ENCODE data around the gene BPI.
"Not testable (repeated sequence)": the region's sequence is repeated elsewhere in the genome, so short reads cannot be mapped to it uniquely, and the experiment has no call there.

Gene BPI

DNA sequence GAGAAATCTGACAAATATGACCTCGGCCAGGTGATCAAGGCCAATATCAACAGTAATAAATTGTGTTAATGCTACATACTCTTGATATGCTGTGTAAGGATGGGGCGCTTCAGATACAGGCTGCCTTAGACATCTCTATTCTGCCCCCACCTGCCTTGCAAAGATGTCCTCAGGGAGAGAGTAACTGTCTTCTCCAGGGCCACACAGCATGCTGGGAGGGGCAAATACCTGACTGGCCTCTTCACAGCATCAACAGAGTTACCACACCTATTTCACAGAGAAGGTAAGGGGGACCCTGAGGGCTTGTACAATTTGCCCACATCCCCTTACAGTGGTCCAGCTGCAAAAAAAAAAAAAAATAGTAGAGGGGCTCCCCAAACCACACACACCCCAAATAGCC, 26.3 kb upstream of the BPI start:
- H3K4me3 ChIP-seq (ENCODE audit: low read depth, low read length): no peak overlapping the region
- no peak for TF ChIP-seq CTCF (IDR thresholded peaks at IDR 0.05; ENCODE audit: low read depth, low read length)

- no peak overlapping the region for H3K4me3 ChIP-seq (ENCODE audit: low read depth, low read length)
- TF ChIP-seq CTCF (IDR thresholded peaks at IDR 0.05; ENCODE audit: low read depth, low read length): no peak
Observed at GRCh38 chr20:38278131-38278530, 25.8 kb upstream of the BPI start.

DNA sequence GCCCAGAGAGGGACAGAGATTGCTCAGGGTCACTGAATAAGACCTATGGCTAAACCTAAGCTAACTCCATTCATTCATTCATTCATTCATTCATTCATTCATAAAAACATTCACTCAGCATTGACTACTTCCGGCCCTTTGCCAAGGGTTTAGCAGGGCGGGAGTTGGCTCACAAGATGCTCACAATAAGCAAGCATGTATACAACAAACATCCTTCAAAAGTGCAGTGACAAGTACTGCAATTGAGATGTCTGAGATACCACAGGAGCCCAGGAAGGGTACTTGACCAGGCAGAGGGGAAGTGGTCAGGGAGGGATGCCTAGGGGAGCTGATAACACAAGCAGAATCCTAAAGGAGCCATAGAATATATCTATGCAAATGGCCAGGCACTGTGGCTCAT, 25.2 kb upstream of the BPI start:
- no peak for TF ChIP-seq CTCF (IDR thresholded peaks at IDR 0.05; ENCODE audit: low read depth, low read length)
- no peak overlapping the region for H3K4me3 ChIP-seq (ENCODE audit: low read depth, low read length)

- not testable (repeated sequence) for H3K4me3 ChIP-seq (ENCODE audit: low read depth, low read length)
Observed at GRCh38 chr20:38281176-38281915, 22.6 kb upstream of the BPI start.

DNA sequence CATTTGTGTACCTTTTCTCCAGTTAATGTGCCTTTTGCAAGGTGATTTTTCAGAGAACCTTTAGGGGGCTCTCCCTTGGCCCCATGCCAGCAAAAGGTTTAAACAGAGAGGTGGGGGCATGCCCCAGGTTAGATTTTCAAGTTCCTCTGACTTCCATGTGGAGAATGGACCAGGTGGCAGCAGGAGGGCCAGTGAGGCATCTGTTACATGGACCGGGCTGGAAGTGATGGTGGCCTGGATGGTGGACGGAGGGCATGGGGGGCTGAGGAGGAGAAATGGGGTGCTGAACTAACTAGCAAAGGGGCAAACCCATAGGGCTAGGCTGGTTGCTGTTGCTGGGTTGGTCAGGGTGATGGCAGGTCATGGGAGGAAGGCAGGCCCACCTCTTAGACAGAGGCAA, 20.7 kb upstream of the BPI start:
- H3K4me3 ChIP-seq (ENCODE audit: low read depth, low read length): no peak overlapping the region
- no peak for TF ChIP-seq CTCF (IDR thresholded peaks at IDR 0.05; ENCODE audit: low read depth, low read length)

DNA sequence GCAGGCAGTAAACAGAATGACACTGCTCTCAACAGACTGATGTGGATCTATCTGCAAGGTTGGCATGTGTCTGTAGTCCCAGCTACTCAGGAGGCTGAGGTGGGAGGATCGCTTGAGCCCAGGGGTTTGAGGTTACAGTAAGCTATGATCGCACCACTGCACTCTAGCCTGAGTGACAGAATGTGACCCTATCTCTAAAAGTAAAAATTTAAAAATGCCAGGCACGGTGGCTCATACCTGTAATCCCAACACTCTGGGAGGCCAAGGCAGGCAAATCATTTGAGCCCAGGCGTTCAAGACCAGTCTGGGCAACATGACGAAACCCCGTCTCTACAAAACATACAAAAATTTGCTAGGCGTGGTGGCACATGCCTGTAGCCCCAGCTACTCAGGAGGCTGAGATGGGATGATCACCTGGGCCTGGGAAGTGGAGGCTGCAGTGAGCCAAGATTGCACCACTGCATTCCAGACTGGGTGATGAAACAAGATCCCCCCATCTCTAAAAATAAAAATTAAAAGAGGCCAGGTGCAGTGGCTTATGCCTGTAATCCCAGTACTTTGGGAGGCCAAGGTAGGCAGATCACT, 19.8 kb upstream of the BPI start:
- not testable (repeated sequence) for H3K4me3 ChIP-seq (ENCODE audit: low read depth, low read length)

DNA sequence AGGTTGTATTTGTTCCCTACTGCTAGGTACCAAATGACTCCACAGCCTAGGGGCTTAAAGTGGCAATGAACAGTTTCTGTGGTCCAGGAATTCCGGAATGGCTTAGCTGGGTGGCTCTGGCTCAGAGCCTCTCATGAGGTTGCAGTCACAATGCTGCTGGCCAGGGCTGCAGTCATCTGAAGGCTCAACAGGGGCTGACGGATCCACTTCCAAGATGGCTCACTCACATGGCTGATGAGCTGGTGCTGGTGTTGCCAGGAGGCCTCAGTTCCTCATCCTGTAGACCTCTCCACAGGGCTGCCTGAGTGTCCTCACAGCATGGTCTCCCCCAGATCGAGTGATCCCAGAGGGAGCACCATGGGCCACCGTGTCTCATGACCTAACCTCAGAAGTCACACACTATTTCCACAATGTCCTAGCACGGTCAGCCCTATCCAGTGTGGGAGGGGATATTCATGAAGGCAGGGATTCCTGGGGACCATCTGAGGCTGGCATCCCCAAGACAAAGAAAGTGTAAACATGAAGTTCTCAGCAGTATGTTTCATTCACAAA, 19.0 kb upstream of the BPI start:
- no peak overlapping the region for H3K4me3 ChIP-seq (ENCODE audit: low read depth, low read length)
- TF ChIP-seq CTCF (IDR thresholded peaks at IDR 0.05; ENCODE audit: low read depth, low read length): no peak

DNA sequence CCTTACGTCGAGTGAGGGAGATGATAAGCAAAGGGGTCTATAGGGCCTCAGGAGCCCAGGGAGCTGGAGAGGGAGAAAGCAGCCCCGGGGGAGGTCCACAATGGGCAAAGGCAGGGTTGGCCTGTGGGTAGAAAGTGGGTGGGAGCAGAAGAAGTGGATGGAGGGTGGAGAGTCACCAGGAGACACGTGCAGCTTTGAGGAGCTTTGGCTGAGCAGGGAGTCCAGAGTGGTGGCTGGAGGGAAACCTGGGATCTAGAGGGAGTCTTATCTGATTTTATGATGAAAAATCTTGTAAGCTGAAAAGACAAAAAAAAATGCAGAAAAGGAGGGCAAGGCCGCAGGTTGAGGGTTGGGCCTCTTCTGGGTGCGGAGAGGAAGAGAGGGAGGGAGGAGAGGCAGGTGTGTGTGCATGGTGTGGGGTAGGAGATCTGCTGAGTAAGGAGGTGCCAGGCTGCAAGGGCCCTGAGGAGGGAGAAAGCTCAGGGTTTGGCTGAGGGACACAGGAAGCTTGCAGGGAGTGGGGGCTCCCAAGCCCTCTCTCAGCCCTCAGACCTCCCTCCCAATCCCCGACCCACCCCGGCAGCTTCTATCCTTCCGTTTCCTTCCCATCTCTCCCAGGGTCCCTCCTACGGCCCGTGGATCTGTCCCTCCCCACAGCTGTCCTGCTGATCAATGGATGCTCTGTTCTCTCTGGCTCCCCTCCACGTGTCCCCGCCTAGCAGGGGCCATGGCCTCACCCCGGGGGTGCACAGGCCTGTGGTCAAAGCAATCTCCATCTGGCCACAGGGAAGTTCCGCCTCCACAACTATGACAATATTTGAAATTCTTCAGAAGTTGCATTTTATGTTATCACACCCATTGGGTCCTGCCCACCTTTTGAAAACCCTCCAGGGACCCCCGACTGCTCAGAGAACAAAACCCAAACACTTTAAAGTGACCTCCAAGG, 17.1 kb upstream of the BPI start:
- no peak for TF ChIP-seq CTCF (IDR thresholded peaks at IDR 0.05; ENCODE audit: low read depth, low read length)

More for the DNA sequence above, 17.1 kb upstream of the BPI start:
- H3K4me3 ChIP-seq (ENCODE audit: low read depth, low read length): no peak overlapping the region

All from WI38 (cell line).